HUES64 (cell line): ENCODE data around the gene NLRC5. TPM values are rescaled to one million over a fixed set of nuclear protein-coding genes. Genes with fewer than 3 reads are reported as not detected.

Source experiments
- H3K27ac ChIP-seq: 2 replicates; pipeline ENCODE4 v1.7.0; 2013; ENCODE audit warnings: low read depth, low read length, inconsistent platforms
- H3K27me3 ChIP-seq: 2 replicates; pipeline ENCODE4 v1.6.1; 2013; ENCODE audit warnings: mild to moderate bottlenecking, low read length; ENCODE audit not compliant: insufficient read depth
- H3K36me3 ChIP-seq: 2 replicates; pipeline ENCODE4 v1.6.1; 2013; ENCODE audit warnings: mild to moderate bottlenecking, low read length; ENCODE audit not compliant: insufficient read depth
- H3K4me1 ChIP-seq: 2 replicates; pipeline ENCODE4 v1.6.1; 2013; ENCODE audit warnings: mild to moderate bottlenecking, low read length, moderate library complexity; ENCODE audit not compliant: insufficient read depth
- H3K4me3 ChIP-seq: 2 replicates; pipeline ENCODE4 v1.5.1; 2013; ENCODE audit warnings: mild to moderate bottlenecking, low read length, moderate library complexity
- H3K9ac ChIP-seq: 2 replicates; pipeline ENCODE4 v1.6.1; 2013; ENCODE audit warnings: mild to moderate bottlenecking, low read depth, low read length
- H3K9me3 ChIP-seq: 2 replicates; pipeline ENCODE4 v1.6.1; 2013; ENCODE audit warnings: low read depth, low read length; ENCODE audit not compliant: insufficient read depth
- WGBS: fragments of 150-250, 120-280 bp; methylation state at CpG from one replicate; pipeline ENCODE4 v1.1.7; 2013; ENCODE audit warnings: missing lambda C conversion rate; 5-methylcytosine and 5-hydroxymethylcytosine counted together
- polyA plus RNA-seq, 2 experiments: library from polyadenylated mRNA; stranded (reverse); fragments of 50-300 nt; gene quantifications; one replicate each; pipeline ENCODE4 v1.2.3, GENCODE V29; 2013

Gene NLRC5
- polyA plus RNA-seq (2013, experiment 1 of 2): 0.50 TPM
- 0.19 TPM for polyA plus RNA-seq (2013, experiment 2 of 2)

- H3K27ac ChIP-seq: no peak within 1 kb of the TSS
- WGBS: 7% methylated on average over 64 of the region's 64 CpGs
Measured at GRCh38 chr16:56988948-56989945, at the start of gene NLRC5. Gene NLRC5 (plus strand): TSS chr16:56989557. CDS start chr16:57020713, 31,156 bp downstream.

GRCh38 chr16:56939801-56940200 lies 49.6 kb upstream of the NLRC5 start:
- Histone ChIP-seq H3K27ac (no peak overlapping the region), H3K4me1 (no peaks in the 10 kb centered on the region), H3K9ac (no peak overlapping the region), H3K27me3 (no peaks in the 10 kb centered on the region), H3K4me3 (no peak overlapping the region), H3K36me3 (peaks cover 97% of the 10 kb centered on the region), H3K9me3 (no peaks in the 10 kb centered on the region)
- 94% methylated on average over 4 of the region's 4 CpGs for WGBS

More at GRCh38 chr16:56988948-56989945, at the start of gene NLRC5:
- no peaks in the 10 kb centered on the region for H3K4me1 ChIP-seq
- H3K9ac ChIP-seq: peak within 1 kb of the TSS; percentile 47
- H3K36me3 ChIP-seq: no peaks in the 10 kb centered on the region
- H3K27me3 ChIP-seq: peaks cover 39% of the 10 kb centered on the region
- peak within 1 kb of the TSS; percentile 62 for H3K4me3 ChIP-seq
- H3K9me3 ChIP-seq: no peaks in the 10 kb centered on the region

GRCh38 chr16:56941092-56941491 lies 48.3 kb upstream of the NLRC5 start:
- Histone ChIP-seq H3K4me3 (no peak overlapping the region), H3K9me3 (no peaks in the 10 kb centered on the region), H3K9ac (no peak overlapping the region), H3K27ac (no peak overlapping the region), H3K4me1 (no peaks in the 10 kb centered on the region), H3K27me3 (no peaks in the 10 kb centered on the region), H3K36me3 (peaks cover 92% of the 10 kb centered on the region)
- WGBS: 100% methylated on average over 2 of the region's 2 CpGs

- no peak overlapping the region for H3K27ac ChIP-seq
- WGBS: 84% methylated on average over 9 of the region's 9 CpGs
- no peaks in the 10 kb centered on the region for H3K9me3 ChIP-seq
- H3K4me1 ChIP-seq: no peaks in the 10 kb centered on the region
- H3K27me3 ChIP-seq: no peaks in the 10 kb centered on the region
- H3K36me3 ChIP-seq: peaks cover 84% of the 10 kb centered on the region
- no peak overlapping the region for H3K9ac ChIP-seq
- H3K4me3 ChIP-seq: no peak overlapping the region
Measured at GRCh38 chr16:56941856-56942331, 47.5 kb upstream of the NLRC5 start.

- Histone ChIP-seq H3K27ac (no peak overlapping the region), H3K36me3 (peaks cover 66% of the 10 kb centered on the region), H3K27me3 (no peaks in the 10 kb centered on the region), H3K9me3 (no peaks in the 10 kb centered on the region), H3K9ac (no peak overlapping the region), H3K4me3 (no peak overlapping the region), H3K4me1 (no peaks in the 10 kb centered on the region)
- 94% methylated on average over 6 of the region's 6 CpGs for WGBS
Measured at GRCh38 chr16:56943761-56944375, 45.5 kb upstream of the NLRC5 start.

GRCh38 chr16:56944954-56945839 lies 44.2 kb upstream of the NLRC5 start:
- H3K36me3 ChIP-seq: peaks cover 53% of the 10 kb centered on the region
- H3K9ac ChIP-seq: no peak overlapping the region
- H3K4me1 ChIP-seq: no peaks in the 10 kb centered on the region

GRCh38 chr16:56945847-56946527 lies 43.4 kb upstream of the NLRC5 start:
- Histone ChIP-seq H3K4me1 (no peaks in the 10 kb centered on the region), H3K9me3 (no peaks in the 10 kb centered on the region), H3K9ac (no peak overlapping the region), H3K4me3 (no peak overlapping the region), H3K27ac (no peak overlapping the region), H3K36me3 (peaks cover 45% of the 10 kb centered on the region), H3K27me3 (no peaks in the 10 kb centered on the region)
- WGBS: 97% methylated on average over 10 of the region's 12 CpGs

More at GRCh38 chr16:56944954-56945839, 44.2 kb upstream of the NLRC5 start:
- no peaks in the 10 kb centered on the region for H3K9me3 ChIP-seq
- H3K27me3 ChIP-seq: no peaks in the 10 kb centered on the region
- 77% methylated on average over 2 of the region's 2 CpGs for WGBS
- H3K27ac ChIP-seq: no peak overlapping the region
- H3K4me3 ChIP-seq: no peak overlapping the region

GRCh38 chr16:56946767-56947603 lies 42.4 kb upstream of the NLRC5 start:
- no peak overlapping the region for H3K27ac ChIP-seq
- H3K4me1 ChIP-seq: no peaks in the 10 kb centered on the region
- no peaks in the 10 kb centered on the region for H3K27me3 ChIP-seq
- no peaks in the 10 kb centered on the region for H3K9me3 ChIP-seq
- no peak overlapping the region for H3K9ac ChIP-seq
- H3K4me3 ChIP-seq: no peak overlapping the region
- WGBS: 93% methylated on average over 10 of the region's 10 CpGs
- H3K36me3 ChIP-seq: peaks cover 35% of the 10 kb centered on the region

- WGBS: 93% methylated on average over 2 of the region's 2 CpGs
- H3K9ac ChIP-seq: no peak overlapping the region
- no peak overlapping the region for H3K4me3 ChIP-seq
- H3K27ac ChIP-seq: no peak overlapping the region
- H3K36me3 ChIP-seq: peaks cover 29% of the 10 kb centered on the region
- H3K9me3 ChIP-seq: no peaks in the 10 kb centered on the region
- no peaks in the 10 kb centered on the region for H3K4me1 ChIP-seq
- H3K27me3 ChIP-seq: no peaks in the 10 kb centered on the region
Measured at GRCh38 chr16:56947604-56947995, 41.8 kb upstream of the NLRC5 start.
